EL (cell line): Measurements from ENCODE around the gene CCT3.

ENCODE experiments used
- DNase-seq: peaks from one replicate; pipeline ENCODE4 v3.0.0-alpha.2; 2016

CCT3 gene

GRCh38 chr1:156320560-156320959 is 17.5 kb downstream of the CCT3 start:
- no peak for DNase-seq

- peak; percentile 47 for DNase-seq
Measured at GRCh38 chr1:156319664-156320063, 18.4 kb downstream of the CCT3 start.

- DNase-seq = no peak
Measured at GRCh38 chr1:156316909-156317308, 21.2 kb downstream of the CCT3 start.

- peak; percentile 67 for DNase-seq
Measured at GRCh38 chr1:156310962-156311361, 27.1 kb downstream of the CCT3 start.

GRCh38 chr1:156308078-156308477 is 30.0 kb downstream of the CCT3 start:
- peak; percentile 50 for DNase-seq

- DNase-seq = no peak
Measured at GRCh38 chr1:156305215-156305614, 32.9 kb downstream of the CCT3 start.

GRCh38 chr1:156303241-156303640 is 34.9 kb downstream of the CCT3 start:
- DNase-seq = no peak

- no peak for DNase-seq
Measured at GRCh38 chr1:156298852-156299357, 39.2 kb downstream of the CCT3 start, which contains the start of gene VHLL. Gene VHLL, minus strand, starts transcription at chr1:156299307. Its CDS starts 118 bp downstream, at chr1:156299189.

GRCh38 chr1:156295391-156295947 is 42.6 kb downstream of the CCT3 start, which contains the start of gene GLMP:
Gene GLMP, minus strand, starts transcription at chr1:156295679. Its CDS starts 34 bp downstream, at chr1:156295645.
- DNase-seq = peak; percentile 63

GRCh38 chr1:156293895-156294294 is 44.2 kb downstream of the CCT3 start:
- DNase-seq = no peak

- DNase-seq = no peak
Measured at GRCh38 chr1:156293098-156293434, 45.0 kb downstream of the CCT3 start.

- DNase-seq = peak; percentile 89
Measured at GRCh38 chr1:156291226-156292061, 46.6 kb downstream of the CCT3 start.

GRCh38 chr1:156289857-156290256 is 48.2 kb downstream of the CCT3 start:
- DNase-seq = no peak

- DNase-seq = no peak
Measured at GRCh38 chr1:156286061-156286460, 52.0 kb downstream of the CCT3 start.

- DNase-seq = no peak
Measured at GRCh38 chr1:156285437-156285836, 52.7 kb downstream of the CCT3 start.

GRCh38 chr1:156284757-156285156 is 53.3 kb downstream of the CCT3 start:
- DNase-seq = peak; percentile 18

- no peak for DNase-seq
Measured at GRCh38 chr1:156284112-156284511, 54.0 kb downstream of the CCT3 start, which contains the start of gene TMEM79. Gene TMEM79, plus strand, starts transcription at chr1:156284325. Its CDS starts 902 bp downstream, at chr1:156285227.

- no peak for DNase-seq
Measured at GRCh38 chr1:156283521-156283920, 54.6 kb downstream of the CCT3 start.

- DNase-seq = peak; percentile 99
Measured at GRCh38 chr1:156282479-156283222, 55.4 kb downstream of the CCT3 start, which contains the start of gene SMG5. Gene SMG5, minus strand, starts transcription at chr1:156282825. Its CDS starts 145 bp downstream, at chr1:156282680.

- peak; percentile 35 for DNase-seq
Measured at GRCh38 chr1:156281693-156282478, 56.2 kb downstream of the CCT3 start.

GRCh38 chr1:156281281-156281680 is 56.8 kb downstream of the CCT3 start:
- peak; percentile 68 for DNase-seq

GRCh38 chr1:156279837-156280236 is 58.3 kb downstream of the CCT3 start:
- no peak for DNase-seq
